RWPE1 (cell line): ENCODE results near the gene PPP1R27.
A peak's percentile ranks its signal among the peaks of the same experiment; 100 is the strongest.

Experiments
- CTCF ChIA-PET: fragments of 350-600 bp; sonication (Branson Sonifier 250); formaldehyde crosslinking; extraction: SDS; loops from one replicate; lab custom pipeline; 2021; lab: Yijun Ruan, JAX
- POLR2A ChIA-PET: fragments of 400-600 bp; formaldehyde crosslinking; extraction: SDS; loops from one replicate; lab custom pipeline; 2020; ENCODE audit warnings: antibody characterized with exemption; ENCODE audit not compliant: low non-redundant PET; lab: Yijun Ruan, JAX
- DNase-seq: peaks from one replicate; pipeline ENCODE4 v3.0.0; 2012; ENCODE audit warnings: low spot score
- H3K27ac ChIP-seq: fragments of 450-650 bp; 2 replicates; pipeline ENCODE4 v1.5.1; 2017
- CTCF ChIP-seq: fragments of 450-650 bp; conservative IDR thresholded peaks from 2 replicates; pipeline ENCODE4 v1.5.1; 2017; ENCODE audit warnings: low read depth, mild to moderate bottlenecking

The PPP1R27 gene

GRCh38 chr17:81811705-81812570 lies 22.9 kb downstream of the PPP1R27 start:
- H3K27ac ChIP-seq = no peak overlapping the region
- ChIA-PET POLR2A (no interaction called here), CTCF (interaction anchor here (1.4 kb wide), 1 partner anchor 10 kb away, joined by 3 read pairs; no protein-coding TSS in a partner anchor)
- TF ChIP-seq CTCF = no peak
- no peak for DNase-seq

- no peak for DNase-seq
- no peak overlapping the region for H3K27ac ChIP-seq
- ChIA-PET POLR2A (no interaction called here), CTCF (interaction anchor here (1.4 kb wide), 1 partner anchor 11 kb away, joined by 3 read pairs; no protein-coding TSS in a partner anchor)
- TF ChIP-seq CTCF = no peak
Observed at GRCh38 chr17:81810892-81811704, 23.8 kb downstream of the PPP1R27 start.

GRCh38 chr17:81810476-81810875 lies 24.4 kb downstream of the PPP1R27 start:
- DNase-seq = no peak
- ChIA-PET POLR2A (no interaction called here), CTCF (no interaction called here)
- no peak overlapping the region for H3K27ac ChIP-seq
- no peak for TF ChIP-seq CTCF

- TF ChIP-seq CTCF = no peak
Observed at GRCh38 chr17:81809556-81809998, 25.3 kb downstream of the PPP1R27 start.

GRCh38 chr17:81808778-81809555 lies 25.9 kb downstream of the PPP1R27 start:
- POLR2A ChIA-PET = no interaction called here

More at GRCh38 chr17:81809556-81809998, 25.3 kb downstream of the PPP1R27 start:
- no peak for DNase-seq
- ChIA-PET POLR2A (no interaction called here), CTCF (no interaction called here)
- H3K27ac ChIP-seq = no peak overlapping the region

More at GRCh38 chr17:81808778-81809555, 25.9 kb downstream of the PPP1R27 start:
- no peak for DNase-seq
- H3K27ac ChIP-seq = no peak overlapping the region
- CTCF ChIA-PET = interaction anchor here (0.7 to 1.0 kb wide), 2 partner anchors 73 to 382 kb away, joined by 3 read pairs; no protein-coding TSS in a partner anchor
- TF ChIP-seq CTCF = 0 out of 2 replicates have a peak, but pooled peaks have one; percentile 11
